GM19397 (cell line): ENCODE measurements around the gene NKAPL.
"Not testable (repeated sequence)": the region's sequence is repeated elsewhere in the genome, so short reads cannot be mapped to it uniquely, and the experiment has no call there.

Experiments
- ATAC-seq: cut with Tn5 transposase; IDR thresholded peaks from one replicate; pipeline ENCODE4 v1.9.1; 2021; ENCODE audit warnings: mild to moderate bottlenecking, moderate library complexity; ENCODE audit not compliant: unreplicated experiment

NKAPL gene

DNA sequence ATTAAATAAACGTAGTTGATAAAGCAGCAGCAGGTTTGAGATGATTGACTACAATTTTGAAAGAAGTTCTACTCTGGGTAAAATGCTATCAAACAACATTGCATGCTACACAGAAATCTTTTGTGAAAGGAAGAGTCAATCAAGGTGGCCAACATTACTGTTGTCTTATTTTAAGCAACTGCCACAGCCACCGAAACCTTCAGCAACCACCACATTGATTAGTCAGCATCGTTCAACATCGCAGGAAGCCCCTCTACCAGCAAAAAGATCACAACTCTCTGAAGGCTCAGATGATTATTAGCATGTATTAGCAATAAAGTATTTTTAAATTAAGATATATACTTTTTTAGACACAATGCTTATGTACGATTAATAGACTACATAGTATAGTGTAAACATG is 36.2 kb downstream of the NKAPL start:
- no peak for ATAC-seq

DNA sequence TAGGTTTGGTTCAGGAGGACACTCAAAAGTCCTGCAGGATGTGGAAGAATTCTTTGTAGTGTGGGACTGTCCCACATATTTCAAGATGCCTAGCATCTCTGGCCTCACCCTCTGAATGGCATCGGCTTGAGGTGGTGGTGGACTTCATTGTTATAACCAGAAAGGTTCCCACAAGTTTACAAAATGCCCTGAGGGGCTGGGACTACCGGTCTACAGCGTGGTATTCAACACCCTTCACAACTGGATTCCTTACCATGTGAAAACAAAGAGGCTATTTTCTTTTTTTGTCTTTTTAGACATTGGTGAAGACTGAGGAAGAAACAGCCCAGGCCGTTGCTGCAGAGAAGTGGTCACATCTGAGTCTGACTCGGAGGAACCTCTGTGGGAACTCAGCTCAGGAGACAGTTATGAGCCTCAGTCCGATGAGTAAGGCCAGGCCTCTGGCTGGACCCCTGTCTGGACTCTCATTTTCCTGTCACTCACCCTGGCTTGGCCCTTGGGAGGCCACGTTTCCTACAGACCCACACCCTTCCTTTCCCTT is 37.5 kb downstream of the NKAPL start:
- ATAC-seq, result no peak

DNA sequence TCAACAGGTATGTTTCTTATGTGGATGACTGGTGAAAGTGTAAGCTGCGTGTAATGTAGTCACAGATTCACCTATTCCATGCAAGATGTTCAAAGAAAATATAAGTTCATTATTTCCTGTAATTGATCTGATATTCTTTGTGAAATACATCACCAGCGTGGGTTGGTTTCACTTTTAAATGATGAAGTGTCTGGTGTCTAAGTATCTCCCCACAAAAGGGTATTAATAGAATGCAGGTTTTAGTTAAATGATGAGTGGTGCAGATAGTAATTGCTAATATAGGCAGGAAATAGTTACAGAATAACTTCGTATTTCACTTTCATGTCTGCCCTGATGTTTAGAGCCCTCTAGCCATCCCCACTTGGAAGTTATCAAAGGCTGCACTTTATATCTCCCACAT is 44.5 kb downstream of the NKAPL start:
- ATAC-seq, result peak; percentile 74

DNA sequence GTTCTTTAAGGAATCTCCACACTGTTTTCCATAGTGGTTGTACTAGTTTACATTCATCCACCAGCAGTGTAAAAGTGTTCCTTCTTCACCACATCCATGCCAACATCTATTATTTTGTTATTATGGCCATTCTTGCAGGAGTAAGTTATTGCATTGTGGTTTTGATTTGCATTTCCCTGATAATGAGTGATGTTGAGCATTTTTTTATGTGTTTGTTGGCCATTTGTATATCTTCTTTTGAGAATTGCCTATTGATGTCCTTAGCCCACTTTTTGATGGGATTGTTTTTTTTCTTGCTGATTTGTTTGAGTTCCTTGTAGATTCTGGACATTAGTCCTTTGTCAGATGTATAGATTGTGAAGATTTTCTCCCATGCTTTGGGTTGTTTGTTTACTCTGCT is 47.3 kb downstream of the NKAPL start:
- ATAC-seq, result not testable (repeated sequence)
